Astrocyte (in vitro differentiated cells and primary cell): Measurements from ENCODE around the gene TMEM179. TPM values are rescaled to one million over a fixed set of nuclear protein-coding genes. Genes with fewer than 3 reads are reported as not detected.

ENCODE experiments used
- DNase-seq: peaks from one replicate; pipeline ENCODE4 v3.0.0-alpha.2; 2010; ENCODE audit warnings: low read depth
- FAIRE-seq: peaks from 2 replicates; lab custom pipeline; 2011; peaks lifted over from hg19 to GRCh38; lab: Jason Lieb, UNC
- H2AFZ ChIP-seq: 2 replicates; pipeline ENCODE4 v1.6.0; 2012; ENCODE audit warnings: low read depth, low read length, inconsistent platforms
- H3K27ac ChIP-seq: 2 replicates; pipeline ENCODE4 v1.5.1; 2011; ENCODE audit warnings: low read depth, low read length, inconsistent platforms
- H3K27me3 ChIP-seq: 2 replicates; pipeline ENCODE4 v1.6.0; 2011; ENCODE audit warnings: low read length, inconsistent platforms; ENCODE audit not compliant: insufficient read depth
- H3K36me3 ChIP-seq: 2 replicates; pipeline ENCODE4 v1.5.1; 2011; ENCODE audit warnings: low read length, inconsistent platforms; ENCODE audit not compliant: insufficient read depth
- H3K4me1 ChIP-seq: 2 replicates; pipeline ENCODE4 v1.5.1; 2011; ENCODE audit warnings: low read length, inconsistent platforms; ENCODE audit not compliant: insufficient read depth
- H3K4me2 ChIP-seq: 2 replicates; pipeline ENCODE4 v1.6.0; 2012; ENCODE audit warnings: low read length, inconsistent platforms
- H3K4me3 ChIP-seq: 2 replicates; pipeline ENCODE4 v1.5.1; 2011; ENCODE audit warnings: low read depth, mild to moderate bottlenecking, low read length, inconsistent platforms; ENCODE audit not compliant: insufficient read depth
- H3K79me2 ChIP-seq: 2 replicates; pipeline ENCODE4 v1.6.0; 2012; ENCODE audit warnings: mild to moderate bottlenecking, low read length, inconsistent platforms; ENCODE audit not compliant: insufficient read depth
- H3K9ac ChIP-seq: 2 replicates; pipeline ENCODE4 v1.6.0; 2012; ENCODE audit warnings: mild to moderate bottlenecking, low read length, inconsistent platforms
- H3K9me3 ChIP-seq: 2 replicates; pipeline ENCODE4 v1.5.1; 2012; ENCODE audit warnings: low read depth, mild to moderate bottlenecking, low read length, inconsistent platforms; ENCODE audit not compliant: insufficient read depth
- H4K20me1 ChIP-seq: 2 replicates; pipeline ENCODE4 v1.6.0; 2012; ENCODE audit warnings: low read length, inconsistent platforms; ENCODE audit not compliant: insufficient read depth
- H3K27ac Mint-ChIP-seq: one replicate; pipeline ENCODE4 v1.8.0; 2021; ENCODE audit warnings: mild to moderate bottlenecking, mixed read lengths; ENCODE audit not compliant: unreplicated experiment
- H3K27me3 Mint-ChIP-seq: one replicate; pipeline ENCODE4 v1.8.0; 2021; ENCODE audit warnings: low read depth, mixed read lengths; ENCODE audit not compliant: unreplicated experiment
- H3K36me3 Mint-ChIP-seq: one replicate; pipeline ENCODE4 v1.8.0; 2021; ENCODE audit warnings: low read depth, mixed read lengths; ENCODE audit not compliant: unreplicated experiment
- H3K4me1 Mint-ChIP-seq: one replicate; pipeline ENCODE4 v1.8.0; 2021; ENCODE audit warnings: low read depth, mixed read lengths; ENCODE audit not compliant: unreplicated experiment
- H3K4me3 Mint-ChIP-seq: one replicate; pipeline ENCODE4 v1.8.0; 2021; ENCODE audit warnings: mild to moderate bottlenecking, moderate library complexity, mixed read lengths; ENCODE audit not compliant: unreplicated experiment
- H3K9me3 Mint-ChIP-seq: one replicate; pipeline ENCODE4 v1.8.0; 2021; ENCODE audit warnings: mild to moderate bottlenecking, mixed read lengths; ENCODE audit not compliant: unreplicated experiment
- CTCF ChIP-seq: IDR thresholded peaks from 2 replicates; pipeline ENCODE4 v1.5.1; 2011; ENCODE audit warnings: low read depth, mild to moderate bottlenecking, inconsistent platforms, low read length, moderate library complexity; ENCODE audit not compliant: insufficient read depth
- EZH2 ChIP-seq: IDR thresholded peaks from 2 replicates; pipeline ENCODE4 v1.6.1; 2012; ENCODE audit warnings: mild to moderate bottlenecking, low read length, inconsistent platforms; ENCODE audit not compliant: insufficient read depth
- total RNA-seq: library from RNA; stranded (reverse); gene quantifications from 2 replicates; pipeline ENCODE4 v1.2.1, GENCODE V29; 2021

Gene TMEM179
- total RNA-seq, 1 donor from 2014 or later: 0.82 TPM

- Histone ChIP-seq H3K36me3 (no peaks in the 10 kb centered on the region), H3K4me2 (no peak overlapping the region), H3K4me1 (no peaks in the 10 kb centered on the region), H3K4me3 (no peak overlapping the region), H2AFZ (no peak overlapping the region), H3K27ac (no peak overlapping the region), H3K27me3 (no peaks in the 10 kb centered on the region), H3K9me3 (no peaks in the 10 kb centered on the region), H4K20me1 (no peaks in the 10 kb centered on the region), H3K9ac (no peak overlapping the region), H3K79me2 (no peaks in the 10 kb centered on the region)
- TF ChIP-seq EZH2 (no peak), CTCF (no peak)
- Mint-ChIP-seq H3K4me1 (no peaks in the 10 kb centered on the region), H3K27me3 (peaks cover 41% of the 10 kb centered on the region), H3K4me3 (no peak overlapping the region), H3K9me3 (no peaks in the 10 kb centered on the region), H3K27ac (no peak overlapping the region), H3K36me3 (no peaks in the 10 kb centered on the region)
- FAIRE-seq: no peak
- no peak for DNase-seq
These were observed 42.7 kb downstream of the TMEM179 start for GRCh38 chr14:104561632-104562495.

GRCh38 chr14:104561124-104561557 lies 43.4 kb downstream of the TMEM179 start:
- H3K27me3 Mint-ChIP-seq: peaks cover 35% of the 10 kb centered on the region
- no peak overlapping the region for H2AFZ ChIP-seq
- H3K4me3 ChIP-seq: no peak overlapping the region
- no peaks in the 10 kb centered on the region for H3K9me3 Mint-ChIP-seq
- no peak for FAIRE-seq
- H3K36me3 Mint-ChIP-seq: no peaks in the 10 kb centered on the region
- no peaks in the 10 kb centered on the region for H3K4me1 Mint-ChIP-seq
- no peak overlapping the region for H3K9ac ChIP-seq
- no peaks in the 10 kb centered on the region for H3K4me1 ChIP-seq
- H3K4me2 ChIP-seq: no peak overlapping the region
- H3K27ac ChIP-seq: no peak overlapping the region
- H3K27ac Mint-ChIP-seq: no peak overlapping the region
- TF ChIP-seq EZH2 (no peak), CTCF (no peak)
- no peaks in the 10 kb centered on the region for H4K20me1 ChIP-seq
- no peaks in the 10 kb centered on the region for H3K9me3 ChIP-seq
- H3K4me3 Mint-ChIP-seq: no peak overlapping the region
- no peaks in the 10 kb centered on the region for H3K36me3 ChIP-seq
- DNase-seq: no peak
- H3K27me3 ChIP-seq: no peaks in the 10 kb centered on the region
- no peaks in the 10 kb centered on the region for H3K79me2 ChIP-seq

- no peak overlapping the region for H3K27ac ChIP-seq
- FAIRE-seq (no peak), DNase-seq (no peak)
- Mint-ChIP-seq H3K4me3 (no peak overlapping the region), H3K36me3 (no peaks in the 10 kb centered on the region), H3K4me1 (no peaks in the 10 kb centered on the region), H3K27me3 (peaks cover 36% of the 10 kb centered on the region), H3K27ac (no peak overlapping the region), H3K9me3 (no peaks in the 10 kb centered on the region)
- H3K9ac ChIP-seq: no peak overlapping the region
- no peaks in the 10 kb centered on the region for H3K79me2 ChIP-seq
- no peaks in the 10 kb centered on the region for H3K27me3 ChIP-seq
- no peak overlapping the region for H2AFZ ChIP-seq
- H3K4me1 ChIP-seq: no peaks in the 10 kb centered on the region
- H3K4me2 ChIP-seq: no peak overlapping the region
- no peaks in the 10 kb centered on the region for H3K36me3 ChIP-seq
- no peaks in the 10 kb centered on the region for H4K20me1 ChIP-seq
- no peak overlapping the region for H3K4me3 ChIP-seq
- TF ChIP-seq CTCF: no peak
- TF ChIP-seq EZH2: no peak
- H3K9me3 ChIP-seq: no peaks in the 10 kb centered on the region
These were observed 44.0 kb downstream of the TMEM179 start for GRCh38 chr14:104560586-104560945.
